RWPE1 (cell line): ENCODE data around the gene C10orf90.

ENCODE experiments used
- CTCF ChIA-PET: fragments of 350-600 bp; sonication (Branson Sonifier 250); formaldehyde crosslinking; extraction: SDS; loops from one replicate; lab custom pipeline; 2021; lab: Yijun Ruan, JAX
- POLR2A ChIA-PET: fragments of 400-600 bp; formaldehyde crosslinking; extraction: SDS; loops from one replicate; lab custom pipeline; 2020; ENCODE audit warnings: antibody characterized with exemption; ENCODE audit not compliant: low non-redundant PET; lab: Yijun Ruan, JAX
- DNase-seq: peaks from one replicate; pipeline ENCODE4 v3.0.0; 2012; ENCODE audit warnings: low spot score
- H3K27ac ChIP-seq: fragments of 450-650 bp; 2 replicates; pipeline ENCODE4 v1.5.1; 2017
- TF ChIP-seq, protein P1 (sequence below): fragments of 450-650 bp; conservative IDR thresholded peaks from 2 replicates; pipeline ENCODE4 v1.5.1; 2017; ENCODE audit warnings: low read depth, mild to moderate bottlenecking

The C10orf90 gene

GRCh38 chr10:126593968-126594701, 76.4 kb downstream of the C10orf90 start:
- CTCF ChIA-PET: interaction anchor here (0.6 to 0.7 kb wide), 2 partner anchors 92 to 316 kb away, joined by 3 read pairs; no protein-coding TSS in a partner anchor

GRCh38 chr10:126592901-126593300, 77.6 kb downstream of the C10orf90 start:
- CTCF ChIA-PET: no interaction called here
- TF ChIP-seq, protein P1, sequence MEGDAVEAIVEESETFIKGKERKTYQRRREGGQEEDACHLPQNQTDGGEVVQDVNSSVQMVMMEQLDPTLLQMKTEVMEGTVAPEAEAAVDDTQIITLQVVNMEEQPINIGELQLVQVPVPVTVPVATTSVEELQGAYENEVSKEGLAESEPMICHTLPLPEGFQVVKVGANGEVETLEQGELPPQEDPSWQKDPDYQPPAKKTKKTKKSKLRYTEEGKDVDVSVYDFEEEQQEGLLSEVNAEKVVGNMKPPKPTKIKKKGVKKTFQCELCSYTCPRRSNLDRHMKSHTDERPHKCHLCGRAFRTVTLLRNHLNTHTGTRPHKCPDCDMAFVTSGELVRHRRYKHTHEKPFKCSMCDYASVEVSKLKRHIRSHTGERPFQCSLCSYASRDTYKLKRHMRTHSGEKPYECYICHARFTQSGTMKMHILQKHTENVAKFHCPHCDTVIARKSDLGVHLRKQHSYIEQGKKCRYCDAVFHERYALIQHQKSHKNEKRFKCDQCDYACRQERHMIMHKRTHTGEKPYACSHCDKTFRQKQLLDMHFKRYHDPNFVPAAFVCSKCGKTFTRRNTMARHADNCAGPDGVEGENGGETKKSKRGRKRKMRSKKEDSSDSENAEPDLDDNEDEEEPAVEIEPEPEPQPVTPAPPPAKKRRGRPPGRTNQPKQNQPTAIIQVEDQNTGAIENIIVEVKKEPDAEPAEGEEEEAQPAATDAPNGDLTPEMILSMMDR: no peak
- POLR2A ChIA-PET: no interaction called here

More at GRCh38 chr10:126593968-126594701, 76.4 kb downstream of the C10orf90 start:
- H3K27ac ChIP-seq: no peak overlapping the region
- TF ChIP-seq, protein P1: no peak
- DNase-seq: no peak
- POLR2A ChIA-PET: no interaction called here

DNA sequence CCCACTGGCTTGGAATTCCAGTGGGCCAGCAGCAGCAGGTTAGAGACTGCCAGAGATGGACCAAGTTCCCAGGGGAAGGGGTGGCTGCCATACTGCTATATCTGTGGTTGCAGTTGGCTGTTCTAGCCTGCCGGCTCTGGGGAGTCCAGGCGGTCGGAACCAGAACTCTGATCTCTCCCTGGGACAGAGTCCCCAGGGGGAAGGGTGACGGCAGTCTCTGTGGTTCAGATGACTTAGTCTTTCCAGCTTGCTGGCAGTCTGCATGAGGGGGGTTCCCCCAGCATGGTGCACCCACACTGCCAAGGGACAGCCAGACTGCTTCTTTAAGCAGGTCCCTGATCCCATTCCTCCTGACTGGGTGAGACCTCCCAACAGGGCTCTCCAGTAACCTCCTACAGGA, 82.5 kb downstream of the C10orf90 start:
- CTCF ChIA-PET: no interaction called here
- no peak overlapping the region for H3K27ac ChIP-seq
- POLR2A ChIA-PET: no interaction called here
- DNase-seq: no peak
- TF ChIP-seq, protein P1: no peak

More at GRCh38 chr10:126592901-126593300, 77.6 kb downstream of the C10orf90 start:
- DNase-seq: no peak
- H3K27ac ChIP-seq: no peak overlapping the region

GRCh38 chr10:126586878-126587277, 83.6 kb downstream of the C10orf90 start:
- TF ChIP-seq, protein P1: no peak
- POLR2A ChIA-PET: no interaction called here
- H3K27ac ChIP-seq: no peak overlapping the region
- no peak for DNase-seq
- CTCF ChIA-PET: no interaction called here

- ChIA-PET CTCF (no interaction called here), POLR2A (no interaction called here)
- no peak for DNase-seq
- H3K27ac ChIP-seq: no peak overlapping the region
- TF ChIP-seq, protein P1: no peak
Observed at GRCh38 chr10:126586128-126586527, 84.4 kb downstream of the C10orf90 start.

- DNase-seq: no peak
- ChIA-PET CTCF (no interaction called here), POLR2A (no interaction called here)
- TF ChIP-seq, protein P1: no peak
- H3K27ac ChIP-seq: no peak overlapping the region
Observed at GRCh38 chr10:126585249-126586017, 85.1 kb downstream of the C10orf90 start.
